22Rv1 (cell line): ENCODE measurements around the gene RDH12.
A peak's percentile ranks its signal among the peaks of the same experiment; 100 is the strongest.

ENCODE experiments used
- H3K27ac ChIP-seq: fragments of 450-650 bp; 2 replicates; pipeline ENCODE4 v1.5.1; 2017
- ZFX ChIP-seq: fragments of 450-650 bp; IDR thresholded peaks from 2 replicates; pipeline ENCODE4 v1.6.1; 2017; ENCODE audit warnings: antibody characterized with exemption, borderline replicate concordance
- TF ChIP-seq, protein P1 (sequence below): fragments of 450-650 bp; IDR thresholded peaks from 2 replicates; pipeline ENCODE4 v1.5.1; 2017; ENCODE audit warnings: mild to moderate bottlenecking

The RDH12 gene

GRCh38 chr14:67701492-67701891 lies at the start of gene RDH12:
TSS of gene RDH12 (plus strand) at chr14:67701886. CDS start at chr14:67722643, 20,757 bp downstream.
- peak within 1 kb of the TSS; percentile 51 for H3K27ac ChIP-seq

DNA sequence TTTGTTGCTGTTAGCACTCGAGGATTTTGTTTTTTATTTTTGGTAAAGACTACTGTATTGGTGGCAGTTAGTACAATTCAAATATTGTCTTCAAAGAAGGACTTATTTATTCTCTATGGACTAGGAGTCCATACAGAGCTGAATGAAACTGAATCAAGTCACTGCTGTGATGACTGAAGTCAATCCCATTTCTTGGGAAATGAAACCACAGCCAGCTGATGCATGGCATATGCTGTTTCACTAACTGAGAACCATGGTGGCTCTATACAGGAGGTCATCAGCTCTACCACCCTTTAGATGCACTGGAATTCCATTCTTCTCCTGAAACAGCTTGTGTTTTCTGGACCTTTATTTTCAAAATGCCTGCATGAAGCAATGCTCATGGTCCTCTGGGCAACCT lies 49.5 kb upstream of the RDH12 start:
- TF ChIP-seq, protein P1, sequence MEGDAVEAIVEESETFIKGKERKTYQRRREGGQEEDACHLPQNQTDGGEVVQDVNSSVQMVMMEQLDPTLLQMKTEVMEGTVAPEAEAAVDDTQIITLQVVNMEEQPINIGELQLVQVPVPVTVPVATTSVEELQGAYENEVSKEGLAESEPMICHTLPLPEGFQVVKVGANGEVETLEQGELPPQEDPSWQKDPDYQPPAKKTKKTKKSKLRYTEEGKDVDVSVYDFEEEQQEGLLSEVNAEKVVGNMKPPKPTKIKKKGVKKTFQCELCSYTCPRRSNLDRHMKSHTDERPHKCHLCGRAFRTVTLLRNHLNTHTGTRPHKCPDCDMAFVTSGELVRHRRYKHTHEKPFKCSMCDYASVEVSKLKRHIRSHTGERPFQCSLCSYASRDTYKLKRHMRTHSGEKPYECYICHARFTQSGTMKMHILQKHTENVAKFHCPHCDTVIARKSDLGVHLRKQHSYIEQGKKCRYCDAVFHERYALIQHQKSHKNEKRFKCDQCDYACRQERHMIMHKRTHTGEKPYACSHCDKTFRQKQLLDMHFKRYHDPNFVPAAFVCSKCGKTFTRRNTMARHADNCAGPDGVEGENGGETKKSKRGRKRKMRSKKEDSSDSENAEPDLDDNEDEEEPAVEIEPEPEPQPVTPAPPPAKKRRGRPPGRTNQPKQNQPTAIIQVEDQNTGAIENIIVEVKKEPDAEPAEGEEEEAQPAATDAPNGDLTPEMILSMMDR: no peak
- no peak overlapping the region for H3K27ac ChIP-seq

DNA sequence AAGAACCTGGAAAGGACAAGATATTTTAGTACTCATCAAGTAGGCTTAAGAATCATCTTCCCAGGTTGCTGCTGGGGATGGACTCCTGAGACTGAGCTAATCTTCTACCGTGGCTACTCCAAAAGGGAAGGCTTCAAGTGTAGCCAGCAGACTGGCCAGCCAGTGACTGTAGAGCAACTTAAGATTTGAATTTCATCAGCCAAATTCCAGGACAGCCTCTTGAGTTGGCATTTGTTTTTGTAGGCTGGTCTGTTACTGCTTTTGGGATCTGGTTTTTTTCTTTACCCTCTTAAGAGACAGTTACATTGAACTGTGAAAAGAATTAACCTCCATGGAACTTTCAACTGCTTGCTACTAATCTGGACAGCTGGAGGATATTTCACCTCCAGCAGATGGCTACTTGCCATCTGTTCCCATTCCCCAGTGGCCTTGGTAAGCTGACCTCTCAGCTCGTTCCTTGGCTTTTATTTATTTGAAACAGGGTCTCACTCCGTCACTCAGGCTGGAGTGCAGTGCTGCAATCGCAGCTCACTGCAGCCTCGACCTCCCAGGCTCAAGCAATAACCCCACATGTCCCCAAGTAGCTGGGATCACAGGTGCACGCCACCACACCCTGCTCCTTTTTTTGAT lies 47.9 kb upstream of the RDH12 start:
- 0 out of 2 replicates have a peak overlapping the region, but pooled peaks have one; percentile 2 for H3K27ac ChIP-seq
- no peak for TF ChIP-seq ZFX
- TF ChIP-seq, protein P1: no peak

- no peak for TF ChIP-seq ZFX
- TF ChIP-seq, protein P1: no peak
- no peak overlapping the region for H3K27ac ChIP-seq
These were observed 38.1 kb upstream of the RDH12 start for GRCh38 chr14:67663633-67664032.

GRCh38 chr14:67665868-67666267 lies 35.8 kb upstream of the RDH12 start:
- TF ChIP-seq, protein P1: no peak
- TF ChIP-seq ZFX: no peak
- H3K27ac ChIP-seq: no peak overlapping the region

DNA sequence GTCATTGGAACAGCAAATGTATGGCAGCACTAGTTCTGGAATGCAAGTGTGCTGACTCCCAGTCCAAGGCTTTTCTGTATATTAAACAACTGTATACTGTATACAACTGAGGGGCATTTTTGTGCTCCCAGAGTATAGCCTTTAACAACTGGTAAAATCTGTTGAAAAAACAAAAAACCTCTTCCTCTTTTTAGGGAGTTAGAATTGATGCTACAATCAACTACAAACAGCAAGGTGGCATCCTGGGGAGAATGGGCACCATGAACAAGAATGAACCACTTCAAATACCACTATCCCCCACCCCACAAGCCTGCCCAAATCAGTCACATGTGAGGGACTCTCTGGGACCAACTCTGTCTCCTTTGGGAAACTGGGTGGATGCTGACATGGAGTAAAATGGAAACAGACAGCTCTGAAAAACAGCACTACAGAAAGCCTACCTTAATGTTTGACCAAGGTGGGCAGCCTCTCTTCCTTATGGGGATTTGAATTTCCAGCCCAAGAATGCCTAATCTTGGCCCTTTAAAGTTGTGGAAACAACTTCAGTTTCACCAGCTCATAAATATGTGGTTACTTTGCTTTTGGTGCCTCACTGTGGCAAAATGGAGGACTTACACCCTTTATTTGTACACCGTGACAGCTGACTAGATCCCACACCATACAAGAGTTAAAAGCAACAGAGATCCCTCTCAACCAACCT lies 34.8 kb upstream of the RDH12 start:
- no peak for TF ChIP-seq ZFX
- TF ChIP-seq, protein P1: peak; percentile 75
- no peak overlapping the region for H3K27ac ChIP-seq

DNA sequence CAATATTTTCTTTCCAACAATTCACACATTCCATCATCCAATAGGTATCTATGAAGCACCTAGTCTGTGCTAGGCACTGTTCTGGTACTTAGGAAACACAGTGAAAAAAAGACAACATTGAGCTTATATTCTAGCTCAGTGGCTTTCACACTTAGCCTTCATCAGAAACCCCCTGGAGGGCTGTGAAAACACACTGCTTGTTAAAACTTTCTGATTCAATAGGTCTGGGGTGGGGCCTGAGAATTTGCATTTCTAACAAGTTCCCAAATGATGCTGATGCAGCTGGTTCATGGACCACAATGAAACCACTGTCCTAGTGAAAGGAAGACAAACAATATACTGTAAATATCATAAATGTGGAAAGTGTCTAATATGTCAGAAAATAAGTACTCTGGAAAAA lies 33.1 kb upstream of the RDH12 start:
- H3K27ac ChIP-seq: no peak overlapping the region
- TF ChIP-seq, protein P1: no peak
- TF ChIP-seq ZFX: no peak
